Globus pallidus (tissue), 1 donor: ENCODE data around the gene DAPP1.
"Not testable (repeated sequence)": the region's sequence is repeated elsewhere in the genome, so short reads cannot be mapped to it uniquely, and the experiment has no call there.

Experiments used
- DNase-seq: peaks from one replicate; pipeline ENCODE4 v3.0.0-alpha.2; 2015; ENCODE audit warnings: low spot score

Gene DAPP1

GRCh38 chr4:99816545-99817308 lies at the start of gene DAPP1:
TSS of gene DAPP1 (plus strand) at chr4:99816827. CDS start at chr4:99816914, 87 bp downstream.
- DNase-seq: peak; percentile 33

GRCh38 chr4:99770842-99771241 lies 45.8 kb upstream of the DAPP1 start:
- not testable (repeated sequence) for DNase-seq

GRCh38 chr4:99783940-99784339 lies 32.7 kb upstream of the DAPP1 start:
- no peak for DNase-seq

- no peak for DNase-seq
Measured at GRCh38 chr4:99784842-99785241, 31.8 kb upstream of the DAPP1 start.

GRCh38 chr4:99790796-99791617 lies 25.6 kb upstream of the DAPP1 start:
- DNase-seq: no peak

- no peak for DNase-seq
Measured at GRCh38 chr4:99800332-99801004, 16.2 kb upstream of the DAPP1 start.

GRCh38 chr4:99801005-99801699 lies 15.5 kb upstream of the DAPP1 start:
- DNase-seq: no peak

GRCh38 chr4:99803566-99804101 lies 13.0 kb upstream of the DAPP1 start:
- DNase-seq: no peak

GRCh38 chr4:99806545-99806944 lies 10.1 kb upstream of the DAPP1 start:
- DNase-seq: no peak

- no peak for DNase-seq
Measured at GRCh38 chr4:99807666-99808065, 9.0 kb upstream of the DAPP1 start.

GRCh38 chr4:99808260-99808857 lies 8.3 kb upstream of the DAPP1 start:
- DNase-seq: no peak

- DNase-seq: no peak
Measured at GRCh38 chr4:99809326-99809725, 7.3 kb upstream of the DAPP1 start.

- DNase-seq: no peak
Measured at GRCh38 chr4:99810536-99810935, 6.1 kb upstream of the DAPP1 start.

GRCh38 chr4:99811117-99811516 lies 5.5 kb upstream of the DAPP1 start:
- no peak for DNase-seq

- no peak for DNase-seq
Measured at GRCh38 chr4:99811850-99812249, 4.8 kb upstream of the DAPP1 start.

GRCh38 chr4:99815597-99816011 lies 1.0 kb upstream of the DAPP1 start:
- no peak for DNase-seq

GRCh38 chr4:99817309-99817890 lies 773 bp downstream of the DAPP1 start:
- DNase-seq: no peak

GRCh38 chr4:99818661-99819060 lies 2.0 kb downstream of the DAPP1 start:
- no peak for DNase-seq

GRCh38 chr4:99821918-99822503 lies 5.4 kb downstream of the DAPP1 start:
- DNase-seq: no peak

GRCh38 chr4:99822734-99823133 lies 6.1 kb downstream of the DAPP1 start:
- no peak for DNase-seq
